Measurements from ENCODE around the gene PDZRN3. TPM values are rescaled to one million over a fixed set of nuclear protein-coding genes. Genes with fewer than 3 reads are reported as not detected.

PDZRN3 gene
- total RNA-seq, 4 donors from 2014 or later = 227 to 305 (median 265) TPM

DNA sequence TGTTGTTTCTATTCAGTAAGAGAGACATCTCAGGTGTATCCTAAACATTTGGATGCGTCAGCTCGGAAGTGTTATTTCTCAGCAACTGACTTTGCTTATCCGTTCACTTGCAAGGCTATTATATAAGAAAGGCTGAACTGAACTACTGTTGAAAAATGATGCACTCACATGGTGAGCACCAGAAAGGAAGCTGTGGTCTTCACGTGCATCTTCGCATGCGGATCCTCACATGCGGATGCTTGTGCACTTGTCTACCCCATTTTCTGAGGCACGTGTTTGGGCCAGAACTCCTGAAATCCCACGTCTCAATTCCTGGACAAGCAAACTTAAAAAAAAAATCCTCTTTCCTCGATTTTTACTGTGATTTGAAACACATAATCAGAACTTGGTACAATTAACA lies 63.2 kb downstream of the PDZRN3 start:
- Histone ChIP-seq H3K27me3 (no peaks in the 10 kb centered on the region), H3K4me1 (peaks cover 13 to 88% (median 17%) of the 10 kb centered on the region in 3 donors), H3K4me3 (no peak overlapping the region), H3K27ac (peak overlapping the region; percentile 62 to 75 (median 68)), H3K36me3 (no peaks in the 10 kb centered on the region), H3K9me3 (no peaks in the 10 kb centered on the region)
- 34 to 36% methylated on average over 9 of the region's 10 CpGs for WGBS, 2 donors (ENCODE audit: low coverage in 1 of 2)
- TF ChIP-seq EP300 (IDR thresholded peaks at IDR 0.05) (no peak), POLR2A (IDR thresholded peaks at IDR 0.05) (no peak), POLR2AphosphoS5 (IDR thresholded peaks at IDR 0.05) (no peak)
- TF ChIP-seq, protein P1, sequence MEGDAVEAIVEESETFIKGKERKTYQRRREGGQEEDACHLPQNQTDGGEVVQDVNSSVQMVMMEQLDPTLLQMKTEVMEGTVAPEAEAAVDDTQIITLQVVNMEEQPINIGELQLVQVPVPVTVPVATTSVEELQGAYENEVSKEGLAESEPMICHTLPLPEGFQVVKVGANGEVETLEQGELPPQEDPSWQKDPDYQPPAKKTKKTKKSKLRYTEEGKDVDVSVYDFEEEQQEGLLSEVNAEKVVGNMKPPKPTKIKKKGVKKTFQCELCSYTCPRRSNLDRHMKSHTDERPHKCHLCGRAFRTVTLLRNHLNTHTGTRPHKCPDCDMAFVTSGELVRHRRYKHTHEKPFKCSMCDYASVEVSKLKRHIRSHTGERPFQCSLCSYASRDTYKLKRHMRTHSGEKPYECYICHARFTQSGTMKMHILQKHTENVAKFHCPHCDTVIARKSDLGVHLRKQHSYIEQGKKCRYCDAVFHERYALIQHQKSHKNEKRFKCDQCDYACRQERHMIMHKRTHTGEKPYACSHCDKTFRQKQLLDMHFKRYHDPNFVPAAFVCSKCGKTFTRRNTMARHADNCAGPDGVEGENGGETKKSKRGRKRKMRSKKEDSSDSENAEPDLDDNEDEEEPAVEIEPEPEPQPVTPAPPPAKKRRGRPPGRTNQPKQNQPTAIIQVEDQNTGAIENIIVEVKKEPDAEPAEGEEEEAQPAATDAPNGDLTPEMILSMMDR (IDR thresholded peaks at IDR 0.05) = no peak
- no peak for ATAC-seq

DNA sequence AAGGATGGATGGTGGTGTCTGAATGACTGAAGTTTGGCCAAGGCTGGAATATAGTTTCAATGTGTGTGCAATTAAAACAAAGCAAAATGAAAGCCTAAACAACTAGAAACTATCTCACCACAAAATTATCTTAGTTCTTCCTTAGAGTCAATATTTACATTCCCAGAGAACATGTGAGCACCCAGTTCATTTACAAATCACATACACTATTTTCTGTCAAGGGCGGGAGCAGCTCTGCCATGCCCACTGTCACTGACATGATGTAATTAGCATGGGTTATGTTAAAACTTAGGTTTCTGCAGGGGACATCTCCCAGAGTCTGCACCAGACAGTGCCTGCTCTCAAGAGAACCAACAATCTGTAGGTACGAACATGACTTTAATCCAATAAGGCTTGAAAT lies 65.0 kb downstream of the PDZRN3 start:
- ATAC-seq = no peak
- Histone ChIP-seq H3K4me3 (no peak overlapping the region), H3K27me3 (no peaks in the 10 kb centered on the region), H3K27ac (peak overlapping the region in 2 of 4 donors; percentile 68 to 75), H3K36me3 (no peaks in the 10 kb centered on the region), H3K9me3 (no peaks in the 10 kb centered on the region), H3K4me1 (peaks cover 15 to 97% (median 23%) of the 10 kb centered on the region in 3 donors)
- 70 to 72% methylated on average over 2 of the region's 2 CpGs for WGBS, 2 donors (ENCODE audit: low coverage in 1 of 2)
- TF ChIP-seq POLR2AphosphoS5 (IDR thresholded peaks at IDR 0.05) (no peak), POLR2A (IDR thresholded peaks at IDR 0.05) (no peak), EP300 (IDR thresholded peaks at IDR 0.05) (no peak)
- TF ChIP-seq, protein P1 (IDR thresholded peaks at IDR 0.05) = no peak

DNA sequence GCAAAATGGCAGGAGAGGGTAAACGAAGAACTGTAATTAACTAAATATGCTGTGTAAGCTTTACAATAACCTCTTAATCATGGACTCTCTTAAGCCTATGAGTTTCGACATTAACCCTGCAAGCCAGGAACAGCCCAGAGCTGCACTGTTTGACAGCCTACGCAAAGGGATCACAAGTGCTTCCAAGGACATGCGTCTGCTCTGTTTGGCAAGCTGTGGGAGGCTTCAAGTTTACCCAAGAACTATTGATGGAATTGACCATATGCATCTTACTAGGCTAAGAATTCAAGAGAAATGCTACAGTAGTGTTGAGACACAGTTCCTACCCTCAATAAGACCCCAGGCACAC lies 66.0 kb downstream of the PDZRN3 start:
- H3K4me3 ChIP-seq = no peak overlapping the region
- H3K4me1 ChIP-seq = peaks cover 15 to 91% (median 20%) of the 10 kb centered on the region in 3 donors
- H3K36me3 ChIP-seq = no peaks in the 10 kb centered on the region
- ATAC-seq = peak; percentile 52
- H3K27me3 ChIP-seq = no peaks in the 10 kb centered on the region
- no peak for TF ChIP-seq POLR2A (IDR thresholded peaks at IDR 0.05)
- TF ChIP-seq EP300 (IDR thresholded peaks at IDR 0.05) = no peak
- TF ChIP-seq, protein P1 (IDR thresholded peaks at IDR 0.05) = no peak
- TF ChIP-seq POLR2AphosphoS5 (IDR thresholded peaks at IDR 0.05) = no peak
- H3K27ac ChIP-seq = peak overlapping the region; percentile 57 to 75 (median 68)
- WGBS, 2 donors (ENCODE audit: low coverage in 1 of 2) = 36% methylated on average over 3 of the region's 4 CpGs; no CpG with 5 or more reads in 1 of the 2 donors
- H3K9me3 ChIP-seq = no peaks in the 10 kb centered on the region

DNA sequence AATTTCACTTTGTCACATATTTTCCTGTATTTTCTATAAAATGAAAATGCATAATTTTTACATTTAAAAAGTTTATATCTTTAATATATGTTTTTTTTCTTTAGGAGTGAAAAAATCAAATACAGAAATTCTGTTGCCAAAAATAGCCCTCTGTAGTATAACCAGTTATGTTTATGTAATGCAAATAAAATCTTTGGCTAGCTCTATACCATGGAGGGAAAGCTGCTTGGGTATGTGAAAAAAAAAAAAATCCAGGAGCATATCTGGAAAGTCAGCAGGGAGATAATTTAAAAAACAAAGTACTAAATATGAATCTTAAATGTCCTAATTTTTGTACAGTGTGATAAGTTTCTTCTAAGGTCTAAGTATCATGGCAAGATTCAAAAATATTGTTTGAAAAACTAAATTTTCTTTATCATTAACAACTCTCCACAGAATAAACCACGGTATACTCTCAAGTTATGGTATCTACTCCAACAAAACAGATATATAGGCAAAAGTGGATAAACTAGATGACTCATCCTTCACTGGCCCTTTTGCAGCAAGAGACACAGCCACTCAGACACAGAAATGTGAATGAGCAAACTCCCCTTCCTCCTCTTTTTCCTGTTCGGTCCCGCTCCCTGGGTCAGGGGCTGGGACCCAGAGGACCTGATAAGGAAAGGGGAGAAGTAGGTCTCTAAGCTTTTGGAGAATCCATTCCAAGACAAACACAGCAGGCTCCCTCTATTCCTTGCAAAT lies 66.6 kb downstream of the PDZRN3 start:
- TF ChIP-seq EP300 (IDR thresholded peaks at IDR 0.05) (no peak), POLR2A (IDR thresholded peaks at IDR 0.05) (no peak), POLR2AphosphoS5 (IDR thresholded peaks at IDR 0.05) (no peak)
- TF ChIP-seq, protein P1 (IDR thresholded peaks at IDR 0.05) = no peak
- peak overlapping the region; percentile 57 to 75 (median 68) for H3K27ac ChIP-seq
- H3K36me3 ChIP-seq = no peaks in the 10 kb centered on the region
- no peaks in the 10 kb centered on the region for H3K27me3 ChIP-seq
- ATAC-seq = no peak
- H3K4me3 ChIP-seq = no peak overlapping the region
- no peaks in the 10 kb centered on the region for H3K9me3 ChIP-seq
- H3K4me1 ChIP-seq = peaks cover 15 to 86% (median 20%) of the 10 kb centered on the region in 3 donors
- 31 to 52% methylated on average over 2 to 3 of the region's 3 CpGs for WGBS, 2 donors (ENCODE audit: low coverage in 1 of 2)
